Smooth muscle cell (in vitro differentiated cells): Measurements from ENCODE around the gene AOPEP. TPM values are rescaled to one million over a fixed set of nuclear protein-coding genes. Genes with fewer than 3 reads are reported as not detected.

Experiments
- DNase-seq: peaks from one replicate; lab custom pipeline; 2025; ENCODE audit not compliant: unreplicated experiment; lab: John Stamatoyannopoulos, UW
- H2AFZ ChIP-seq: fragments of 200-600 bp; sonication (generic); 2 replicates; pipeline ENCODE4 v1.6.0; 2016; ENCODE audit warnings: antibody characterized with exemption, low read depth, mild to moderate bottlenecking
- H3F3A ChIP-seq: fragments of 200-600 bp; sonication (generic); 2 replicates; pipeline ENCODE4 v1.6.0; 2017; ENCODE audit warnings: antibody characterized with exemption, low read depth
- H3K27ac ChIP-seq: fragments of 200-600 bp; sonication (generic); 2 replicates; pipeline ENCODE4 v1.5.1; 2016; ENCODE audit warnings: low read depth, mild to moderate bottlenecking
- H3K27me3 ChIP-seq: fragments of 200-600 bp; sonication (generic); 2 replicates; pipeline ENCODE4 v1.6.1; 2016; ENCODE audit warnings: low read depth, mild to moderate bottlenecking
- H3K36me3 ChIP-seq: fragments of 200-600 bp; sonication (generic); 2 replicates; pipeline ENCODE4 v1.5.1; 2016; ENCODE audit warnings: low read depth
- H3K4me1 ChIP-seq: fragments of 200-600 bp; sonication (generic); 2 replicates; pipeline ENCODE4 v1.5.1; 2016; ENCODE audit warnings: low read depth
- H3K4me2 ChIP-seq: fragments of 200-600 bp; sonication (generic); 2 replicates; pipeline ENCODE4 v1.6.0; 2016; ENCODE audit warnings: mild to moderate bottlenecking
- H3K4me3 ChIP-seq: fragments of 200-600 bp; sonication (generic); 2 replicates; pipeline ENCODE4 v1.5.1; 2016; ENCODE audit warnings: mild to moderate bottlenecking
- H3K79me2 ChIP-seq: fragments of 200-600 bp; sonication (generic); 2 replicates; pipeline ENCODE4 v1.6.0; 2016; ENCODE audit warnings: low read depth, mild to moderate bottlenecking
- H3K9ac ChIP-seq: fragments of 200-600 bp; sonication (generic); 2 replicates; pipeline ENCODE4 v1.6.0; 2016; ENCODE audit warnings: low read depth
- H3K9me3 ChIP-seq: fragments of 200-600 bp; sonication (generic); replicated peaks from 2 replicates; pipeline ENCODE4 v1.5.1; 2016; ENCODE audit warnings: low read depth
- H4K20me1 ChIP-seq: fragments of 200-600 bp; sonication (generic); 2 replicates; pipeline ENCODE4 v1.6.0; 2016; ENCODE audit warnings: low read depth
- CTCF ChIP-seq: fragments of 200-600 bp; sonication (generic); IDR thresholded peaks from 2 replicates; pipeline ENCODE4 v1.5.1; 2017; ENCODE audit warnings: borderline replicate concordance, mild to moderate bottlenecking, antibody characterized with exemption; ENCODE audit not compliant: insufficient read depth, poor library complexity, severe bottlenecking
- WGBS: methylation state at CpG from one replicate; pipeline ENCODE4 v1.1.7; 2016; ENCODE audit warnings: low lambda C conversion rate; 5-methylcytosine and 5-hydroxymethylcytosine counted together
- polyA plus RNA-seq: library from polyadenylated mRNA; unstranded; fragments of >200 nt; fragmentation: Nextera tagmentation; extraction: Ambion mirVana; gene quantifications from 2 replicates; pipeline ENCODE4 v1.2.1, GENCODE V29; 2016
- total RNA-seq: library from RNA; depleted of rRNA; stranded (reverse); fragments of >200 nt; gene quantifications from 2 replicates; pipeline ENCODE4 v1.2.3, GENCODE V29; 2014

Gene AOPEP
- total and polyA plus RNA-seq, 2 experiments from 2014 or later = 52.7 to 94.9 TPM

GRCh38 chr9:94906713-94907112, 180.2 kb downstream of the AOPEP start:
- H3K79me2 ChIP-seq = peaks cover 10% of the 10 kb centered on the region
- no peak for TF ChIP-seq CTCF
- H3K27ac ChIP-seq = peak overlapping the region; percentile 90
- H3F3A ChIP-seq = peaks cover 36% of the 10 kb centered on the region
- H3K4me1 ChIP-seq = peaks cover 27% of the 10 kb centered on the region
- no peaks in the 10 kb centered on the region for H3K36me3 ChIP-seq
- H2AFZ ChIP-seq = no peak overlapping the region
- no peak overlapping the region for H3K4me2 ChIP-seq
- no peaks in the 10 kb centered on the region for H4K20me1 ChIP-seq
- H3K4me3 ChIP-seq = no peak overlapping the region
- H3K9ac ChIP-seq = no peak overlapping the region
- DNase-seq = no peak
- WGBS = 82% methylated on average over 3 of the region's 3 CpGs
- no peaks in the 10 kb centered on the region for H3K27me3 ChIP-seq
- no peaks in the 10 kb centered on the region for H3K9me3 ChIP-seq

- WGBS = 76% methylated on average over 8 of the region's 8 CpGs
- DNase-seq = no peak
- Histone ChIP-seq H3K4me2 (peak overlapping the region; percentile 66), H3K36me3 (no peaks in the 10 kb centered on the region), H4K20me1 (no peaks in the 10 kb centered on the region), H3K27me3 (no peaks in the 10 kb centered on the region), H3K4me1 (peaks cover 25% of the 10 kb centered on the region), H3K9ac (peak overlapping the region; percentile 71), H3K27ac (peak overlapping the region; percentile 90), H3K9me3 (no peaks in the 10 kb centered on the region), H3K4me3 (no peak overlapping the region), H3F3A (peaks cover 30% of the 10 kb centered on the region), H3K79me2 (peaks cover 10% of the 10 kb centered on the region), H2AFZ (no peak overlapping the region)
- no peak for TF ChIP-seq CTCF
These were observed 180.9 kb downstream of the AOPEP start for GRCh38 chr9:94907264-94907936.

GRCh38 chr9:94908011-94908563, 181.6 kb downstream of the AOPEP start:
- no peak for DNase-seq
- Histone ChIP-seq H3K27ac (peak overlapping the region; percentile 90), H3K4me1 (peaks cover 28% of the 10 kb centered on the region)

More at GRCh38 chr9:94908011-94908563, 181.6 kb downstream of the AOPEP start:
- H3K9ac ChIP-seq = peak overlapping the region; percentile 71
- 23% methylated on average over 9 of the region's 9 CpGs for WGBS
- peaks cover 29% of the 10 kb centered on the region for H3F3A ChIP-seq
- H3K36me3 ChIP-seq = no peaks in the 10 kb centered on the region
- no peak overlapping the region for H2AFZ ChIP-seq
- H4K20me1 ChIP-seq = no peaks in the 10 kb centered on the region
- TF ChIP-seq CTCF = no peak
- no peaks in the 10 kb centered on the region for H3K9me3 ChIP-seq
- no peaks in the 10 kb centered on the region for H3K27me3 ChIP-seq
- H3K79me2 ChIP-seq = peaks cover 10% of the 10 kb centered on the region
- H3K4me2 ChIP-seq = peak overlapping the region; percentile 66
- H3K4me3 ChIP-seq = no peak overlapping the region
